ENCODE measurements around the gene SCNN1A.
A peak's percentile ranks its signal among the peaks of the same experiment; 100 is the strongest.

SCNN1A gene

DNA sequence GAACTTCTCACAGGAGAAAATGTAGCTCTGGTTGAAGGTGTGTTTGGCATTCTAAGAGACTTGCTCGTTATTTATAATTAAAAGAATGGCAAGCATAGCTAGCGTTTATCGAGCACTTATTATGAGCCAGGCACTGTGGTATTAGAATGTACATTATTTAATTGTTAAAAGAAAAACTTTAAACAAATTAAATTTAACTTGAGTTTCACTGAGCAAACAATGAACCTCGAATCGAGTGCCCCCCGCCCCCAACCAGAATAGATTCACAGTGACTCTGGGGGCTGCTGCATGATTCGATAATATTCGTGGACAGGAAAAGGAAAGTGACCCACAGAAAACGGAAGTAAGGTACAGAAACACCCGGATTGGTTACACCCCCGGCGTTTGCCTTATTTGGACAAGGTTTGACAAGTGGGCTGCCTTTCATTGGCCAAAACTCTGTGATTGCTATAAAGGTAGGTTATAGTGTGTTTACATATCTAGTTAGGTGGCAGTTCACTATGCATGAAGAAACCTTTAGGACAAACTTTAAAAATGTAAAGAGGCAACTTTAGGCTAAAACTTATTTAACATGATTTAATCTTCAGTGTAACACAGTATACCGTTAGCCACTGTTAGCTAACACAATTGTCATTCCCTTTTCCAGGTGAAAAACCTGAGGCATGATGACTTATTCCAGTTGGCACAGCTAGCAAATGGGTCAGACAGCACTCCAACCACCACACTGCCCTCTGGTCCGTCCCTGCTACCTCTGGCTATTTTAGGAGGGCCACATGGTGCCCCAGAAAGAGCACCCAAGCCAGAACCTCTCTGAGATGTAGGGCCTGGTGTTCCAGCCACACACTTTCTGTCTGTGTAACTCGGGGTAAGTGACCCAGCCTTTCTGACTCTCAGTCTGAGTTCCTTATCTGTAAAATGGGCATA, 7.1 kb downstream of the SCNN1A start:
- DNase-seq = no peak

DNA sequence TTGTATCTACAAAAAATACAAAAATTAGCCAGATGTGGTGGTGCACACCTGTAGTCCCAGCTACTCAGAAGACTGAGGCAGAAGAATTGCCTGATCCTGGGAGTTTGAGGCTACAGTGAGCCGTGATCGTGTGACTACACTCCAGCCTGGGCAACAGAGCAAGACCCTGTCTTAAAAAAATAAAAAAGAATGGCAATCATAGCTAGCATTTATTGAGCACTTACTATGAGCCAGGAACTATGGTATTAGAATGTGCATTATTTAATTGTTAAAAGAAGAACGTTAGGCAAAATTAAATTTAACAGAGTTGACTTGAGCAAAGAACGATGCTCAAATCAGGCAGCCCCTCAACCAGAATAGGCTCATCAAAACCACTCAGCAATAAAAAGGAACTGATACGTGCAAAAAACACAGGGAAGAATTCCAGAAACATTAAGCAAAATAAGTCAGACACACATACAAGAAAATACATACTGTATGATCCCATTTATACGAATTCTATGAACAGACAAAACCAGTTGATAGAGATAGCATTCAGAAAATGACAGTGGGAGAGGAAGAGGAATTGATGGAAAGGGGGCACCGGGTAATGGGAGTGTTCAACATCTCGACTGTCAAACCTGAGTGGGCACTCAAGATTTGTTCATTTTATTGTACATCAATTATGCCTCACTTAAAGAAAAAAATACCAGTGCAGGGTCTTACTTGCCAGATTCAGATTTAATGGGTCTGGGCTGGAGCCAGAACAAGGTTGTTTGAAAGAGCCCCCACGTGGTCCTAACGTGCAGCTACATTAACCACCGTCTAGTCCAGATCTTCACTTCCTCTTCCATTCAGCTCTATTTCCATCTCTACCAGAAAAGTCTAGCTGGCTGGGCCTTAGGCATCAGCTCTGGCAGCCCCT, 8.0 kb downstream of the SCNN1A start:
- DNase-seq = no peak

DNA sequence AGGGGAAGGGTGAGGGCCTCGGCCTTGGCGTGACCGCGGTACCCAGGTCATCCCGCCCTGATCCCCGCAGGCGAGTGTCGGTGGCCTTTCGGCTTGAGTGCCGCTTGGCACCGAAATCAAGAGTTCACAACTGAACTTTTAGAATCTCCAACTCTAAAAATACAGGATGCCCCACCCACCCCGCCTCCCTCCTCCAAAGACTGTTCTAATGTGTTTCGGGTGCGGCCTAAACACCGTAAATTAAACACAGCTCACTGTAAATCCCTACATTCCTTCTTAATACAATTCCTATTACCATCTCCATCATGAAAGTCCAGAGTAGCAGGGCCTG, 11.4 kb downstream of the SCNN1A start:
- peak in 1 of 4 experiments; percentile 26 for DNase-seq

DNA sequence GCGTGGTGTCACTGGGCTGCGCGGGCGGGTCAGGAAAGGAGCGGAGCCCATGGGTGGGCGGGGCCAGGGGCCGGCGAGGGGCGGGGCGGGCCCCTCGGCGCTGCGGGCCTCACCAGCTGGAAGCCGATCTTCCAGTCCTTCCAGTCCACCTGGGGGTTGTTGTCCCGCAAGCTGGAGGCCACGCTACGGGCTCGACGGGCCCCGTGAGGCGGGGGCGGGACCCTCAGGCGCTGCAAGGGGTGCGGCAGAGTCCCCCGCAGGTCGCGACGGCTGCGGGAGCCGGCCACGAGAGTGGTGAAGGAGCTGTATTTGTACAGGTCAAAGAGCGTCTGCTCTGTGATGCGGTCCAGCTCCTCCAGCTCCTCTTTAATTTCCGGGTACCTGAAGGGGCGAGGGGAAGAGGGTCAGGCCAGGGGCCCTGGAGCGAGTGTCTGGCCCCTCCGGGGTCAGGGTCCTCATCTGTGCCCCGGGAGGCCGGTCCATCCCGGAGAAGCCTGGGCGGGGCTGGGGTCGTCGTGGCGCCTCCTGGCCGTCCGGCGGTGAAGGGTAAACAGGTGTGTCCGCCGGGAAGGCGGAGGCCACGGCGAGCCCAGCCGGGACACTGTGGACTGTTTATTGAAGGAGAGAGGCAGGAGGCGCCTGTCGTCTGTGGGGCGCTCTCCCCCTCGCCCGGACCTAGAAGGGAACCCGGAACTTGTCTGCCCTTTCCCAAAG, 11.9 kb downstream of the SCNN1A start:
- peak; percentile 24 to 52 (median 34) for DNase-seq

DNA sequence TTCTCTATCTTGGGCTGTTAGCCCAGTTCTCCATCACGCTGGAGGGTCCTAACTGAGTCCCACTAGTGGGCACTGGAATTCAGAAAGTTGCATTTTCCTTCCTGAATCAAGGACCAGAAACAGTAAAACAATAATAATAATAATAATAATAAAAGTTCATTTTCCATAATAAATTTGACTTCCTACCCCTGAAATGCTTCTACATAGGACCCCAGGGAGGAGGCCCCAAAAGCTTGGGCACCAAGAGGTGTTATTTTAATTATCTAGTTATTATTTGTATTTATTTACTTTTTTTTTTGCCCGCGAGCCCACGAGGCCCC, 12.4 kb downstream of the SCNN1A start:
- DNase-seq = no peak

DNA sequence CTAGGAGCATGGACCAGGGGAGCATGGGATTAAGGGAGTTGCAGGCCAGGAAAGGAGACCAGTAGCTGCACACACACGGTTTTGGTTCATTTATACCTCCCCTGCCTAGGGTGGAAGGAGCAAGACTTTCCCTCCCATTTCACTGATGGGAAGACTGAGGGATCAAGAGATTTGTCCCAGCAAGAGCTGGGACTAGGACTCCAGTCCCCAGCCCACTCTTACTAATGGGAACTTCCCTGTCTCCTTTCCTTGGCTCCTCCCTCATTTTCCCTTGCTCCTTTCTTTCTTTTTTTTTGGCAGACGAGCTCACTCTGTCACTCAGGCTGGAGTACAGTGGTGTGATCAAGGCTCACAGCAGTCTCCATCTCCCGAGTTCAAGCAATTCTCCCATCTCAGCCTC, 13.0 kb downstream of the SCNN1A start:
- no peak for DNase-seq

DNA sequence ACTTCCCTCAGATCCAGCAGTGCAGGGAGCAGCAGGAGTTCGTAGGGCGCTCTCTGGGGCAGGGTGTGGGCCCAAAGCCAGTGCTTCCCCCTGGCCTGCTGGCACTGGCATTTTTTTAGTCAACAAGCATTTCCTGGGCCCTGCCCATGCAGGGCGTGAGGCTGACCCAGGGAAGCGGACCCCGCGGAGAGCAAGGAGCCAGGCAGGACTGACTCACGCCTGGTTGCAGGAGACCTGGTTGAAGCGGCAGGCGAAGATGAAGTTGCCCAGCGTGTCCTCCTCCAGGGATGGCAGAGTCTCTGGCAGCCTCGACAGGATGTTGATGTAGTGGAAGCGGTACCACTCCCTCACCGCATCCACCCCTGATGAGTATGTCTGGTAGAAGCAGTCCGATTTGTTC, 13.5 kb downstream of the SCNN1A start:
- DNase-seq = peak in 1 of 4 experiments; percentile 11

DNA sequence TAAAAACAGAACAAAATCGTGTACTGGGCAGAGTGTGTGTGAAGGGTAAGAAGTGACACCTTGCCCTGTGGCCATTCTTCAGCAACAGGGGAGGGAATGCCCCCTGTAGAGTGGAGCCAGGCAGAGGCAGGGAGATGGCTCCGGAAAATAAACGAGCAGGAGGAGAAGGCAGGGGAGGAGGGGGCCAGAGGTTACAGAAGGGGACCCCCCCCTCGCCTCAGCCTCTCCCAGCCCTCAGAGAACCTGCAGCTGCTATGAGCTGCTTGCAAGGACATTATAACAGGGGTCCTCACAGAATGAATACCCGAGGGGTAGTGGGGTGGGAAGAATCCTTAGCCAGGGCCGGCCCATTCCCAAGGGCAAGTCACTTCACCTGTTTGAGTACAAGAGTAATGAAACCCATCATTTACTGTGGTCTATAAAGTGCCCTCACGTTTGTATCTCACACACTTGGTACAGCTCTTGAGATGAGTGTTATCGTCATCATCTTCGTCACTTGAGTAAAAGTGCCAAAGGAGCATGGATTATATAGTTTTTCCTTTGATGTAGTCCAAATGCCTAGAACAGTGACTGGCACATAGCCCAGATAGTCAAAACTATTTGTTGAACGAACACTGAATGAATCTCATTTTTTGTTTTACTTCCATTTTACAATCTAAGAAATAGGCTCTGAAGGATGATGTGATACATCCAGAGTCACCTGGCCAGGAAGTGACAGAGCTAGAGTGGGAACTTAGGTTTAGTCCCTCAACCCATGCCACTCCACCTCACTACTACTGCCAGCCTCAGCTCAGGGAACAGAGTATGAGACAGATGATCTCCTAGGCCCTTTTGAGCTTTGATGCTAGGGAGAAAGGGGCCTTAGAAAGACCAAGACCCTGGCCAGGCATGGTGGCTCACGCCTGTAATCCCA, 14.5 kb downstream of the SCNN1A start:
- DNase-seq = no peak

DNA sequence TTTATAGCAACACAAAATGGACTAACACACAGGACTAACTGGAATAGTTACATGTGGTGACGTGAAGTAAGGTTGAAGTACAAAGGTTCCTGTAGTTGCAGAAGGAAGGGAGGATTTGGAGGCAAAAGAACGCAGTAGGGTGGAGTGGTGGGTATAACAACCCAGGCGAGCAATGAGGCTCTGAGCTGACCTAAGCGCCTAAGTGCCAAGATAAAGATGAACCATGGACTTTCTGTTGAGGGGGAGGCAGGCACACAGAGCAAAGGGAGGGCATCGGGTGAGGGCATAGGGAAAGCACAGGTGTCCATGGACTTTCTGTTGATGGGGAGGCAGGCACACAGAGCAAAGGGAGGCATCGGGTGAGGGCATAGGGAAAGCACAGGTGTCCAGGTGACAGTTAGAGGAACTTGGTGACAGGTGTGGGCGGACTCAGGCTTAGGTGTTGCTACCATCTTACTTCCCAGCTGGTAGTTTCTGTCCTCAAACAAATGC, 15.2 kb downstream of the SCNN1A start:
- DNase-seq = no peak

DNA sequence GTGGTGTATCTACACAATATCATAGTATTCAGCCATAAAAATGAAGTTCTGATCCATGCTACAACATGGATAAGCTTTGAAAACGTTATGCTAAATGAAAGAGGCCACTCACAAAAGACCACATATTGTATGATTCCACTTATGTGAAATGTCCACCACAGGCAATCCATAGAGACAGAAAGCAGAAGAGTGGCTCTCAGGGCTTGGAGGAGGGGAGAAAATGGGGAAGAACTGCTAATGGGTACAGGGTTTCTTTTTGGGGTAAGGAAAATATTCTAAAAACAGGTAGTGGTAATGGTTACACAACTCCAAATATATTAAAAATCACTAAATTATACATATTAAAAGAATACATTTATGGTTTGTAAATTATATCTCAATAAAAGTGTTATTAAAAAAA, 16.5 kb downstream of the SCNN1A start:
- DNase-seq = no peak

DNA sequence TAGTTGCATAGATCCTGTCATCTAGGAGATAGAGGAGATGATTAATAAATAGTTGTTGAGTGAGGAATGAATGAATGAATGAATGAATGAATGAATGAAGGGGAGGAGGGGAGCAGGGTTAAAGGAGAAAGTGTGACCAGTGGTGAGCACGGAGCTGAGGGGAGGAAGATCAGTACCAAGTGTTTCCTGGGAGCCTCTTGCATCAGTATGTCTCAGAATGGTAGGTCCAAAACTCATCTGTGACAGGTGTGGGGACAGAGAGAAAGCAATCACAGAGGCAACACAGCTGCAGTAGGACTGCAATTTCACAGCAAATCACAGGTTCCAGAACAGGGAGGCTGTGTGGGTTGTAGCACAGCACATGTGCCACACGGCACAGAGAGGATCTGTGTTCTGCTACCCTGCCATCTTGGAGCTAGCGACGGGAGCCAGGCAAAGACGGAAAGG, 19.0 kb downstream of the SCNN1A start:
- DNase-seq = no peak

DNA sequence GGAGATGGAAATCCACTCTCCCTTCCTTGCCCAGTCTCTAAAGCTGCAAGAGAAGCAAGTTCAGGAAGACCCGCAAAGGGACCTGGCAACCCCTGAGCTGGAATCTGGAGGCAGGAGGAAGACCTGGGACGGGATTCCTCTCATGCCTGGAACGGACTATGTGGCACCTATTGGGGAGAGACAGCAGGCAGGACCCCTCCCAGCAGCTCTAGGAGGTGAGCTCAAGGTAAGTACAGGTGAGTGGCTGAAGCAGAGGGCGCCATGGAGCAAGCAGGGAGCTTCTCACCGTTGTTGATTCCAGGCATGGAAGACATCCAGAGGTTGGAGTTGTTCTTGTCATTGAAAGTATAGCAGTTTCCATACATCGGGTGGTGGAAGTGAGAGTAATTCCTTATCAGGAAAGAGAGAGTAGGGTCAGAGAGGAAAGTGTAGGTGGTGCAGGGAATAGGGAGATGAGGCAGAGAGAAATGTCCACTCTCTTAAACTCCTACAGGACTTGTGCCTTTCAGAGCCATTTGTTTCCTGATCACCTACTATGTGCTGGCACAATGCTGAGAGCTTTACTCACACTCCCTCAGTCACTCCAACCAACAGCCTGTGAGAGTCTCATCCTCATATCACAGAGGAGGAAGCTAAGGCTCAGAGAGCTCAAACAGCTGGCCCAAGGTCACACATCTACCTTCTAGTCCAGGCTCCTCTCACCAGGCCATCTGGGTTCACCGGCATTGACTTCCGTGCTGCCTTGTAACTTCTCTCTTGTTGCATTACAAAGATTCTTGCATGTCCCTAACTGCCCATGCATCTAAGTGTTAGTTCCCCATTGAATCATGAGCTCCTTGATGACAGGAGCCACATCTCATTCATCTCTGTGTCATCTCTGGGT, 19.6 kb downstream of the SCNN1A start:
- no peak for DNase-seq

DNA sequence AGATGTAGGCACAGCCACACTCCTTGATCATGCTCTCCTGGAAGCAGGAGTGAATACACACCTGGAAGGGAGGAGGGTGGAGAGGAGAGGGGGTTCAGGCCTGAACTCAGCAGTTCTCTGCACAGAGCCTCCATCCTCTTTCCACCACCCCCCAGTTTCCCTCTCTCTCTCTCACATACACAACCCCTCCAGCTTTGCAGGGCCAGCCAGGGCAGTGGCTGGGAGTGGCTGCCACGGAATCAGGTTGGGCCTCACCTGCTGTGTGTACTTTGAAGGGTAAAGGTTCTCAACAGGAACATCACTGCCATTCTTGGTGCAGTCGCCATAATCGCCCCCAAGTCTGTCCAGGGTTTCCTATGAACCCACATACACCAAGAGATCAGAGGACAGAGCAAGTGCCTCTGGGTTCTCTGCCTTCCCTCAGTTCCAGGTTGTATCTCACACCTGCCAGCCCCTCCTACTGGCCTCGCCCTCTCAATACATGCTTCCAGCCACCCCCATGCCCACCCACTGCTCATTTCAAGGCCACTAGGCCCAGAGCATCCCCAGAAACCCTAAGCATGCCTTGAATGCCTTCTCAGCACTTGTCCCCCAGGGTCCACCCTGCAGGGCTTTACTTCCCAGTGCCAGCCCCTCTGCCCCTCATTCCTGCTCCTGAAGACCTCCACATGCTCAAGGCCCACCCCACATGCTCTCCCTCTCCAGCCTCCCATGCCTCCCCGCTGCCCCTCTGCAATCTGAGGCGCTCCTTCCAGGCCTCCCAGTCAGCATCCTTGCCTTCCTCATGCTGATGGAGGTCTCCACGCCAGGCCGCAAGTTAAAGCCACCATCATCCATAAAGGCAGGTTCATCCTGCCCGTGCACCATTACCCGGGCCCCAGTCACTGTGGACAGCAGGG, 20.6 kb downstream of the SCNN1A start:
- DNase-seq = no peak

DNA sequence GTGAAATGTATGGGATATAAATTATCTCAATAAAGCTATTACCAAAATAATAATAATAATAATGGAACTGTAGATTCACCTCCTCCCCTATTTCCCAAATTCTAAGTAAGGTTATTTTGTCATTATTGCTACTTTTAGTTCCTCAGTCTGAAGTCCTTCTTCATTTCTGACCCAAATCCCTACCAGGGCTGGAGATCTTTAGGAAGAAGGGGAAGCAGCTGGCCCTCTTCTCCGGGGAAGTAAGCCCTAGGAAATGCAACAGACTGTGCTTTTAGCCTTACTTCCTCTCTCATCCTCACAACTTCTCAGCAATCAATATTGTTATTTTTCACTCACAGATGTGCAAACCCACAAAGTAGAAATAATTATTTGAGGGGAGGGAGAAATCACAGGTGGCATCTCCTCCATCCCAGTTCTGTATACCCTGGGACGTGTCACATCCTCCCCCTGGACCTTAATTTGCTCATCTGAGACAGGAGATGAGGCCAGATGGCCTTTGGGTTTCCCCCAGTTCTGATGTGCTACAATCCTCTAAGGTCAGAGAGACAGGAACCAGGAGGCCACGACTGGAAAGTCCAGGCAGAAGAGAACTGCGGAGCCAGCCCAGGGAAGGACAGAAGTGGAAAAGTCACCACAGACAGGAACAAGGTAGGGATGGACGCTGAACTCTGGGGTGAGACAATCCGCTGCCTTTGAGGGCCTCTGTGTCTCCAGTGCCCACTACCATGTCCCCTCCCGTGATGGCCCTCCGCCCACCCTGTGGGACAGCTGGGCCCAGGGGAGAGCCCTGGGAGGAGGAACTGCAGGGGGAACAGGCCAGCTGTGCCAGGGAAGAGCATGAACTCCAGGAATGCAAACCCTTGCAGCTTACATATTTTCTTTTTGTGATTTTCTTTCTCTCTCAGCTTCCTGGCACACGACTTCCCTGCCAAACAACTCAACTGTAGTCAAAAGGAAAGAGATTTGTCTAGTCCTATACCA, 22.9 kb downstream of the SCNN1A start:
- no peak for DNase-seq

DNA sequence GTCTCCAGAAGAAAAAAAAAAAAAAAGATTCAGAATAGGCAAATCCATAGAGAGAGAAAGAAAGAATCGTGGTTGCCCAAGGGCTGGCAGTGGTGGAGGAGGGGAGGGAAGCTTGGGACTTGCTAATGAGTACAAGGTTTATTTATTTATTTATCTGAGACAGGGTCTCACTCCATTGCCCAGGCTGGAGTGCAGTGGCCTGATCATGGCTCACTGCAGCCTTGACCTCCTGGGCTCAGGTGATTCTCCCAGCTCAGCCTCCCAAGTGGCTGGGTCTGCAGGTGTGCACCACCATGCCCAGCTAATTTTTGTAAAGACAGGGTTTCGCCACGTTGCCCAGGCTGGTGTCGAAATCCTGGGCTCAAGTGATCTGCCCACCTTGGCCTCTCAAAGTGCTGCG, 23.7 kb downstream of the SCNN1A start:
- no peak for DNase-seq

DNA sequence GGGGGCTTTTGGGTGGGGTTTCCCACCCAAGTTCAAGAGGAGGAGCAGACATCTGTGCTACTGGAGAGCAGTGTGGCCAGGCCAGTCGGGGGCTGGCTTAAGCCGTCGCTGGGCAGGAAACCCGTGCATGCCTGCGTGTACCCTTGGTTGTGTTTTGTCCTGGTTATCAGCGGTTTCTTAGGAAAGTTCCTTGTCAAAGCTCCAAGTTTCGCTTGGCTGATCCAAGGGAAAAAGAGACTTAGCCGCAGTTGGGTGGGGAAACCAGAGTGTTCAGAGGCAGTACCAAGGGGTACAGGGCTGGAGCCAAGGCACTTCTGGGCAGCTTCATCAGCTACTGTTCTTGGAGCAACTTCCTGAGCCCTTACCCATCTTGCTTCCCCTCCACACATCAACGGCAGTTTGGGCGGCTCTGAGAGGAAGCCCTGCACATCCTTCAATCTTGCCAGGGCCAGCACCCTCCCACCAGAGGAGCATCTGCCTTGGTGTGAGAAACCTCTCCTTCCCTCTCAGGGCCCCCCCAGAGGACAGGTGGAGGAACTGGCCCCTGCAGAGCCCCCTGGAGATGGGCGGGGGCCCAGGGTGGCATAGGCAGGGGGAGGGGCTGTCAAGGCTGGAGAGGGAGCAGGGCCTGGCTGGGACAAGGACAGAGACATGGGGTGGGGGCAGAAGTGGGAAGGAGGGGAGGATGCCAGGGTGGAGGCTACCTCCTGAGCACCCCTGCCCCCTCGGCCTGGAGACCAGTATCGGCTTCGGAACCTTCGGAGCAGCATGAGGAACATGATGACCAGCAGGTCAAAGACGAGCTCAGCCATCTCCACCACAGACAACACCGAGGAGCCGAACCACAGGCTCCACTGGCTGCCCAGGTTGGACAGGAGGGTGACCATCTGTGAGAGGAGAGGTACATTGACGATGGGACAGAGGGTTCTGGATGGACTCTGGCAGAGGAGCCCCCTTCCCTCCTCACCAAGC, 27.7 kb downstream of the SCNN1A start:
- DNase-seq = peak in 1 of 4 experiments; percentile 17

DNA sequence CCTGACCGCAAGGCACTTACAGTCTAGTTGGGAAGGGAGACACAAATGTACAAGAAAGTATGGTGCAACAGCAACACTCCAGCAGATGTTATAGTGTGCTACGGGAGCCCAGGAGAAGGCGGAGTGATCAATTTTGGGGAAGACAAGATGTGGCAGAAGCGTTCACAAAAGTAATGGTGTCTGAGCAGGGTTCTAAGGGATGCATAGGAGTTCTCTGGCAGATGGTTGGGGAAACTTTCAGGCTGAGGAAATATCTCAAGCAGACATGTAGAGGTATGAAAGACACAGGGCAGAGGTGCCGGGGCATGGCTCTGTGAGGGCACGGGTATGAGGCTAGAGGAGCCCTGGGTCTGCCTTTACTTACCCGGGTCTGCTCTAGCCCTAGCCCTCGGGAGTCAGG, 28.4 kb downstream of the SCNN1A start:
- DNase-seq = no peak

Data from activated naive CD4-positive, alpha-beta T cell (primary cell).